Stimulated activated CD4-positive, alpha-beta T cell treated with anti-CD3 and anti-CD28 coated beads, Interleukin-4, amount 100 ng/mL, for 1 hour (primary cell): ENCODE measurements around the gene SYTL3.

Source experiments
- DNase-seq: peaks from one replicate; pipeline ENCODE4 v3.0.0-alpha.2; 2020

SYTL3 gene

DNA sequence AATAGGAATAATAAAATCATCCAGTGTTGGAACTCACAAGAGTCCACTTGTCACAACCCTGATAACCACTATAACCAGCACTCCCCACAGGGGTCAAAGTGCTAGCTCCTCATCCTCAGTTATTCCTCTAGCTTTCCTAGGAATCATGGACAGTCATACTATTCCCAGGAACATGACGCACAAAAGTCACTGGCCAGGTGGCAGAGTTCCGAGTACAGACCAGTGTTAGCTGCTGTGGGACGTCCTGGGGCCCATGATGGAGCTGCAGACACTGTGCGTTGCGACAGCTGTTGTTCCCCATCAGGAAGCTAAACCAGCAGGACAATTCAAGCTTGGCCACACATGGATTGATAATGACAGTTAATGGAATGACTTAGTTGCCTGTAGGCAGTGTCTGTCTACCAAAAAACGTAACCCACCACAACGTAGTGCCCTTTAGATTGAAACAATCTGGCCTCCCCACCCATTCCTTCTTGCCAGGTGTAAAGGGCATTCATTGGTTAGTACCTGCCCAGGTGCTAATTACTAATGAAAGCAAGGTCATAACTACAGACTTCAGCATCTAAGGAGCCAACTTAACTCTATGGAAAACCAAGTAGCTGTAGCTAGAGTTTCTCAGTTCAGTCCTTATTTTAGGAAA is 151.9 kb downstream of the SYTL3 start:
- no peak for DNase-seq

DNA sequence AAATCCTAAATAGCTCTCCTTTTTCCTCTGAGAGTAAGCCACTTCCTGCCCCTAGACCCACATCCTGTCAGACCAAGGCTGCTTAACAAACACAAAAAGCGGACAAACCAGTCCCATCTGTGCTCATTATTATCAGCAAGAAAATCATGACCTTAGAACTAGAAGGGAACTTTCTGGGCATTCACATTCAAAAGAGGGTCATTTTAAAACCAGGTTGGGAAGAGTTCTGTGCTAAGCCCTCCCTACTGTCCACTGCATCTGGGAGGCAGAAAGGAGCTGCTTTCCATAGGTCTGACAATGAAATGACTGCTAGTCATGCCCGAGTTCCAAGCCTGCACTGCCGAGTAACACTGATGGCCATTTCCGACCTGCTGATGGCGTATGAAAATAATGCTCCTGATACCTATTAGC is 153.9 kb downstream of the SYTL3 start:
- no peak for DNase-seq

DNA sequence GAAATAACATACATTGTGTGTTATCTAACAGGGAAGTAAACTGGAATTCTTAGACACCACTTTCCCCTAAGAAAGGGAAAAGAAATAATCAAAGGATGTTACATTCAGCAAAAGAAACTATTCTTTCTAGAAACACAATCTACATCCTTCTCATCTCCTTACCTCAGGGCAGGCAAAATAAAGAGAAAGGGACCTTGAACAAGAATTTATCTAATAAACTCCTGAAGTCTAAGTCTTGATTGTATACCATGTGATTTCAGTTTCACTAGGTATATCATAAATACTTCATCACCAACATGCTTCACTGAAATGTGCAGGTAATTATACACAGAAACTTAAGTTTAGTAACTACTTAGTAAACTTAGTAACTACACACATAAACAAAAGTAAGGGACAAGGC is 154.4 kb downstream of the SYTL3 start:
- DNase-seq = no peak

DNA sequence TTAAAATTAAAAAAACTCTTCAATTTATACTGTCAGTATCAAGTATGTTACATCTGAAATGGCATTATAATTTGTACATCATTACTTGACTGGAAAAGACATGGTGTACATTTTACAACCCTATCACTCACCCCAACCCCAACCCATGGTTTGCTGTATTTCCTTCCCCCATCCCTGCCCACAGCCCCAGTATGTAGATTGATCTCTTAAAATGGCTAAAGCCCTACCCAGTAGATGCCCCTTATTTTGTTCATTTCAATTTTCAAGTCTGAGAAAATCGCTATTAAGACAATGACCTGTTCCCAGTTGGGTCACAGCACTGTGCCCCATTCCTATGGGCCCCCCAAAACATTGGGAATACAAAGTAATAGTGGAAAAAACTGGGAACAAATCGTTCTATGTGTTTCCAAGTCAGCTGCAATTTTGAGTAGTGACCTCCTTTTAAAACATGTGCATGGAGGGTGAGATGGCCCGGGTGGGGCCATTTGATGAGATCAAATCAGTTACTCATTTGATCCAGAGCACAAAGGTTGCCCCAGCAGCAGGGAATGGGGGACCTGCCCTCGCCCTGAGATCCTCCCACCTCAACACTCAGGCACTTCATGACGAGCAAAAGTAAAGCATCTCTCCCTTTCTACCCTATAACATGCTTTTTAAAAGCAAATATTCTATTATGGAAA is 156.0 kb downstream of the SYTL3 start:
- no peak for DNase-seq

DNA sequence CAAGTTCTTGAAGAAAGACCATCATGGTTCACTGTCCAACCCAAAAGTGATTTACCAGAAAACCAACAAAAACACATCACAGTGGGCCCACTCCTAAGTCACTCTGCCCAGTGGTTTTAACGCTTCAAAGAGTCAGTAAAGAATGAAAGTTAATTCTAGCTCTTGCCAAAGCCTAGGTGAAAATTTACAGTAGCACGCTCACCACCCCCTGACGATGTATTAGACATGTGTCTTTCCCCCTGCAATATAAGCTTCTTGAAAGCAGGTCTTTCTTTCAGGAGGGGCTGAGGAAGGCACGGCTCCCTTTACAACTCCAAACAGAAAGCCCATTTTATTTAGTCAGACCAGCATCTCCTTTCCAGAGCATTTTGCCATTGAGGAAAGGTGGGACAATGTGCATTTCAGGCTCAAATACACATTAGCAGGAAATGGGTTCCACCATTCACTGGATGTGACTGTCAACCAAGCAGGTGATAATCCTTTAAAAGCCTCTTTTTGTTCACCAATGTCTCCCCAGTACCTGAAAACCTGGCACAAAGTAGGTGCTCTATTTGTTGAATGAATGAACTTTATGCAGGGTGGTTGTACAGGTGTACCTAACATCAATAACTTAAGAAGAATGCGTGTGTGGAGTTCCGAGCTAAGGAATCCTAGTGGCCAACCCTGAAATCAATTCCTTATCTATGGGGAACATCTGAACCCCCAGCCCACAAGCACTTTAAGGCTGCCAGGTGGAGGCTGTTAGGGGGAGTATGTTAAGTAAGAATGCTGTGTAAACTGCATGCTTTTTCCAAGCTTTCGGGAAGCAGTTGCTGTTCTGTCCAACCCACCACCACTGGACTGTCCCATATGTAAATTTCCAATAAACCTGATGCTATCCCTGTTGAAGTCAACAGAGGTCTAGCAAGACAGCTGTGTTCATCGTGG is 157.9 kb downstream of the SYTL3 start:
- no peak for DNase-seq

DNA sequence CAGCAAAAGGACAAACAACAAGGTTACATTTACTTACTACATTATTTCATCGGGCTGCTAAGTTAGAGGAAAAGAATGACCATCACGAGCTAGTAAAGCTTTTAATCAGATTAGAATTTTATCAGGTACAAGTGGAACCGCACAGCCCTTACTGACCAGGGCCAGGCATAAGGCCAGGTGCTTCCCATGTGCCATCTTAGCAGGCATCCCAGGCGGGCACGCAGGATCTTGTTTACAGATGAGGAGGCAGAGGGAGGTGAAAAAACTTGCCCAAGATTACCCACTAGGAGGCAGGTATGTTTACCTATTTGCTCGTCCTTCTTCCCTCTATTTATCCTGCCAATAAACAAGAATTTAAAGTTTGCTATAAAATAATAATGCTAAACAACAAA is 158.6 kb downstream of the SYTL3 start:
- DNase-seq = no peak

DNA sequence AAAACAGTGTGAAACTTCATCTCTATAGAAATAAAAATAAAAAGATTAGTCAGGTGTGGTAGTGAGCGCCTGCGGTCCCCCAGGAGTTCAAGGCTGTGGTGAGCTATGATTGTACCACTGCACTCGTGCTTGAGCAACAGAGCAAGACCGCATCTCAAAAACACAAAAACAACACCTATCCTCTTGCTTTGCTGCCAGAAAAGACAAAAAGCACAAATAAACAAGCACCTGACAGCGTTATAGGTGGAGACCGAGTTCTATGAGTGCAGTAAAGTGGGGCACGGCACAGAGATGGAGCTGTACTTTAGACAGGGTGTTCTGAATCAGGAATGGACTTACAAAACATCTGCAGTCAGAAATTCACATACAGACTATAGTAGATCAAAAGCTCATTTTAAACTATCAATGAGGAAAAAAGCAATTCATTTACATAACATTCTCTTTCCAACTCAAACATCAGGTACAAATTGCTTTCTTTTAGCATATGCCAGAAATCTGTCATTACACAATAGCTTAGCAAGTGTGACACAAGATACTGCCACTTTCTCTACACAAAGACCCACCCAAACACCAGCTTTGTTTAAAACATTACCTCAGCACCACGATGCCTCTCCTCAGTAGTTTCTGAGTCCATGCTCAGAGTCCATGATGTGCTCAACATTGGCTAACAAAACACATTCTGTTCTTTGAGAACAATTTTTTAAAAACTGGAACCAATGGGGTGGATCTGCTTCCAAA is 159.3 kb downstream of the SYTL3 start:
- no peak for DNase-seq

DNA sequence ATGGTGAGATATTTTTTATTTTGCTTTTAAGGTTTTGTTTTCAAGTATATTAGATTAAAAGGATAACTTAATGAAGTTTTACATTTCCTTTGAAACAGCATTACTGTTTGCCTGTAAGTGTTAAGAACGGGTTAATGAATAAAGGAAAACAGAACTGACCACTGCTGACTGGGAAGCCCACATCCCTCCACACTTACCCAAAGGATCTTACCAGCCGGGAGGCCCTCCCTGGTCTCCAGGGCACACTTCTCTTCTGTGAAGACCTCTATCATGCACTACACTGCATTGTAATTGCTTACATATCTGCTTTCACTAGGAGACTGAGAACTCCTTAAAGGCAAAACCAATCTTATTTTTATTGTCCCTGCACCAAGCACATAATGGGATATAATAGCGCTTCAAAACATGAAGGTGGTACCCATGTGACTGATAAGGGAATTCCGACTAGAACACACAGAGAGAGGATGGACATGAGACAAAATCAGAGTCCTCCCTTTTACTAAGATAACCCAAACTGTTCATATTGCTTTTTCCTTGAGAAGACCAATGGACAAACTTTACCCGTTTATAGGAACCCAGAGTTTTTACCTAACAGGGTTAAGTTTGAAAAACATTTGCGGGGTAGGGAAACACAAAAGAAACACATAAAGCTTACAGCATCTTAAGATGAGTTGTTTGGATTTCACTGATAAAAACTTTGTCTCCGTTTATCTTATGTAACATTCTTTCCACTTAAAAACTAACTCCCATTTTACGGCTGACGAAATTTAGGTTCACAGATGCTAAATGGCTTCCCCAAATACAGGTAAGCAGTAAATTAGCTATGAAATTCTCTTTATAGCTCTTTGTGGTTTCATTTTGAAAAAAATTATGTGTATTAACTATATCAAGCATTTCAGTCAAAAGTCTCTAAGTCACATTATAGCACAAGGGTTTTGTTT is 160.6 kb downstream of the SYTL3 start:
- DNase-seq = no peak

DNA sequence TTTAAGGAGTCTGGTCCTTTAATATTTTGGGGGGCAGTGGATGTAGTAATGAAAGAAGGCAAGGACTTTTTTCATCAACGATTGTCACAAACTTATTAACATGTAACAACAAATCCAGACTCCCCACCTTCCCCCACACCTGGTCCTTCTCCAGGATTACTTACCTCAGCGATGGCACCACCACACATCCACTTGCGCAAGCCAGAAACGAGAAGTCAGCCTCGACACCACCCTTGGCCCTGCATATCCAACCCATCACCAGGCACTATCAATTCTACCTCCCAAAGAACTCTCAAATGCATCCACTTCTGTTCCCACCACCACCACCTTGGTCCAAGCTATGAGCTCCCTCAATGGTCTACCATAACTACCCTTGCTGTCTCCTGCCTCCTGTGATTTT is 162.8 kb downstream of the SYTL3 start:
- DNase-seq = no peak

DNA sequence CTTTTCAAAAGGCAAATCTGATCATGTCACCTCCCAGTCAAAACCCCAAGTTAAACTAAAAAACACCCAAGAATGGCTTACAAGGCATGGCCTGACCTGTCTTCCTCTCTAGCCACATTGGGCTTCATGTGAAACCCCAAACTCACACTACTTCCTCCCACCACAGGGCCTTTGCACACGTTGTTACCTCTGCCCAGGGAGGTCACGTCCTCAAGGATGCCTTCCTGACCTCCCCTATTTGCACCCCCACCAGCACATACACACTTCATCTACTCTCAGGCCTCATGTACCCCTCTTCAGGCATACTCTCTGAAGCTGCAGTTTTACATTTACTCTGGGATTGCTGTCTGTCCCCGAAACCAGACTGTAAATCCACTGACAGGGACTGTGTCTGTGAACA is 163.2 kb downstream of the SYTL3 start:
- no peak for DNase-seq
